DMS79 treated with DMSO at 0.1 percent for 48 hours (cell line): Measurements from ENCODE around the gene EGR2.

Experiments used
- DNase-seq: peaks from one replicate; lab custom pipeline; 2025; lab: John Stamatoyannopoulos, UW

EGR2 gene

GRCh38 chr10:62817766-62818425, 1.7 kb upstream of the EGR2 start:
- peak; percentile 2 for DNase-seq

GRCh38 chr10:62817121-62817765, 1.1 kb upstream of the EGR2 start:
- no peak for DNase-seq

- DNase-seq: no peak
Observed at GRCh38 chr10:62816076-62816330, 163 bp downstream of the EGR2 start.

GRCh38 chr10:62815381-62816075, 638 bp downstream of the EGR2 start:
- no peak for DNase-seq

GRCh38 chr10:62814756-62815380, 1.3 kb downstream of the EGR2 start:
- DNase-seq: no peak

GRCh38 chr10:62813981-62814380, 2.2 kb downstream of the EGR2 start:
- no peak for DNase-seq

GRCh38 chr10:62813453-62813852, 2.7 kb downstream of the EGR2 start:
- DNase-seq: no peak

- no peak for DNase-seq
Observed at GRCh38 chr10:62812672-62813439, 3.3 kb downstream of the EGR2 start.

GRCh38 chr10:62811159-62811875, 4.8 kb downstream of the EGR2 start:
- DNase-seq: no peak

- DNase-seq: no peak
Observed at GRCh38 chr10:62810156-62810902, 5.8 kb downstream of the EGR2 start.

GRCh38 chr10:62806251-62806650, 9.9 kb downstream of the EGR2 start:
- DNase-seq: no peak

GRCh38 chr10:62805231-62806099, 10.7 kb downstream of the EGR2 start:
- no peak for DNase-seq

GRCh38 chr10:62804356-62805230, 11.6 kb downstream of the EGR2 start, which contains the start of gene ADO:
Gene ADO, plus strand, starts transcription at chr10:62804720. Its CDS starts 340 bp downstream, at chr10:62805060.
- DNase-seq: peak; percentile 49

- DNase-seq: peak; percentile 7
Observed at GRCh38 chr10:62803724-62804355, 12.3 kb downstream of the EGR2 start.

GRCh38 chr10:62801871-62802270, 14.3 kb downstream of the EGR2 start:
- no peak for DNase-seq

GRCh38 chr10:62796896-62797295, 19.3 kb downstream of the EGR2 start:
- DNase-seq: no peak

- DNase-seq: no peak
Observed at GRCh38 chr10:62795762-62796161, 20.4 kb downstream of the EGR2 start.

- no peak for DNase-seq
Observed at GRCh38 chr10:62795100-62795499, 21.1 kb downstream of the EGR2 start.
